Keratinocyte (primary cell): ENCODE measurements around the gene ZNF438.

Experiments used
- CTCF ChIP-seq, 3 experiments: IDR thresholded peaks in 1 of 3; conservative IDR thresholded peaks in 1 of 3; optimal IDR thresholded peaks in 1 of 3; 2 replicates in 2 of 3; 3 replicates in 1 of 3; pipeline versions ENCODE3 to v1.5.1; 2011; ENCODE audit warnings: low read length in 3 of 3, mild to moderate bottlenecking in 3 of 3, moderate library complexity in 2 of 3, control low read depth in 1 of 3, inconsistent platforms in 1 of 3; ENCODE audit not compliant: insufficient read depth in 2 of 3; ENCODE audit errors: extremely low read depth in 1 of 3
- EZH2 ChIP-seq: IDR thresholded peaks from one replicate; pipeline ENCODE4 v1.6.1; 2012; ENCODE audit warnings: inconsistent platforms, mild to moderate bottlenecking, low read length, moderate library complexity

GRCh38 chr10:30987463-30987862 lies 44.2 kb downstream of the ZNF438 start:
- TF ChIP-seq EZH2 = no peak
- TF ChIP-seq CTCF (optimal IDR thresholded peaks at IDR 0.05 in 1 of 3, IDR thresholded peaks at IDR 0.05 in 1 of 3, conservative IDR thresholded peaks at IDR 0.05 in 1 of 3; ENCODE audit: extremely low read depth in 1 of 3, insufficient read depth in 2 of 3, low read length in 3 of 3) = no peak
